ENCODE data around the gene GSTT4. TPM values are rescaled to one million over a fixed set of nuclear protein-coding genes. Genes with fewer than 3 reads are reported as not detected.
"Not testable (repeated sequence)": the region's sequence is repeated elsewhere in the genome, so short reads cannot be mapped to it uniquely, and the experiment has no call there.

Gene GSTT4
- total RNA-seq, 1 donor from 2014 or later, result not detected

GRCh38 chr22:24049978-24050377 lies 44.7 kb upstream of the GSTT4 start:
- no peak for TF ChIP-seq CTCF (conservative IDR thresholded peaks at IDR 0.05)
- Mint-ChIP-seq H3K27me3 (ENCODE audit: low read depth) (no peaks in the 10 kb centered on the region), H3K27ac (ENCODE audit: unreplicated experiment) (no peak overlapping the region), H3K4me1 (peaks cover 13% of the 10 kb centered on the region), H3K36me3 (ENCODE audit: low read depth) (peaks cover 10% of the 10 kb centered on the region), H3K4me3 (no peak overlapping the region), H3K9me3 (no peaks in the 10 kb centered on the region)
- DNase-seq (ENCODE audit: low read depth, low spot score), result no peak

GRCh38 chr22:24049211-24049610 lies 44.0 kb upstream of the GSTT4 start:
- Mint-ChIP-seq H3K9me3 (no peaks in the 10 kb centered on the region), H3K4me1 (peaks cover 12% of the 10 kb centered on the region), H3K27me3 (ENCODE audit: low read depth) (no peaks in the 10 kb centered on the region), H3K27ac (ENCODE audit: unreplicated experiment) (peak overlapping the region; percentile 31), H3K36me3 (ENCODE audit: low read depth) (peaks cover 10% of the 10 kb centered on the region), H3K4me3 (no peak overlapping the region)
- TF ChIP-seq CTCF (conservative IDR thresholded peaks at IDR 0.05), result no peak
- no peak for DNase-seq (ENCODE audit: low read depth, low spot score)

GRCh38 chr22:24046024-24046423 lies 40.8 kb upstream of the GSTT4 start:
- peaks cover 3% of the 10 kb centered on the region for H3K36me3 Mint-ChIP-seq (ENCODE audit: low read depth)
- TF ChIP-seq CTCF (conservative IDR thresholded peaks at IDR 0.05), result no peak
- no peak overlapping the region for H3K4me3 Mint-ChIP-seq
- peaks cover 3% of the 10 kb centered on the region for H3K4me1 Mint-ChIP-seq
- no peak for DNase-seq (ENCODE audit: low read depth, low spot score)
- H3K9me3 Mint-ChIP-seq, result no peaks in the 10 kb centered on the region
- H3K27me3 Mint-ChIP-seq (ENCODE audit: low read depth), result no peaks in the 10 kb centered on the region
- no peak overlapping the region for H3K27ac Mint-ChIP-seq (ENCODE audit: unreplicated experiment)

GRCh38 chr22:24043958-24044357 lies 38.7 kb upstream of the GSTT4 start:
- peaks cover 3% of the 10 kb centered on the region for H3K4me1 Mint-ChIP-seq
- H3K27ac Mint-ChIP-seq (ENCODE audit: unreplicated experiment), result no peak overlapping the region
- TF ChIP-seq CTCF (conservative IDR thresholded peaks at IDR 0.05), result no peak
- no peaks in the 10 kb centered on the region for H3K36me3 Mint-ChIP-seq (ENCODE audit: low read depth)
- H3K9me3 Mint-ChIP-seq, result no peaks in the 10 kb centered on the region
- no peak overlapping the region for H3K4me3 Mint-ChIP-seq
- H3K27me3 Mint-ChIP-seq (ENCODE audit: low read depth), result no peaks in the 10 kb centered on the region
- no peak for DNase-seq (ENCODE audit: low read depth, low spot score)

GRCh38 chr22:24043465-24043864 lies 38.2 kb upstream of the GSTT4 start:
- H3K4me3 Mint-ChIP-seq; H3K36me3 Mint-ChIP-seq (ENCODE audit: low read depth); H3K4me1 Mint-ChIP-seq; H3K9me3 Mint-ChIP-seq; DNase-seq (ENCODE audit: low read depth, low spot score); H3K27me3 Mint-ChIP-seq (ENCODE audit: low read depth): not testable (repeated sequence)
- H3K27ac Mint-ChIP-seq (ENCODE audit: unreplicated experiment), result peak overlapping the region; percentile 50

GRCh38 chr22:24040946-24041345 lies 35.7 kb upstream of the GSTT4 start:
- no peak for TF ChIP-seq CTCF (conservative IDR thresholded peaks at IDR 0.05)
- H3K9me3 Mint-ChIP-seq, result no peaks in the 10 kb centered on the region
- no peak overlapping the region for H3K4me3 Mint-ChIP-seq
- no peaks in the 10 kb centered on the region for H3K4me1 Mint-ChIP-seq
- no peaks in the 10 kb centered on the region for H3K27me3 Mint-ChIP-seq (ENCODE audit: low read depth)
- no peak for DNase-seq (ENCODE audit: low read depth, low spot score)
- peaks cover 3% of the 10 kb centered on the region for H3K36me3 Mint-ChIP-seq (ENCODE audit: low read depth)
- H3K27ac Mint-ChIP-seq (ENCODE audit: unreplicated experiment), result no peak overlapping the region
